Thyroid gland (tissue), 4 donors: ENCODE measurements around the gene FAM47E. TPM values are rescaled to one million over a fixed set of nuclear protein-coding genes. Genes with fewer than 3 reads are reported as not detected.
A peak's percentile ranks its signal among the peaks of the same experiment; 100 is the strongest.

Source experiments
- DNase-seq, 2 donors: peaks; one replicate each; pipeline ENCODE4 v3.0.0-alpha.2; 2019
- H3K27ac ChIP-seq, 3 donors: fragments of 200-600 bp; sonication (generic); 1 replicate in 2 of 3; 2 replicates in 1 of 3; pipeline ENCODE4 v1.5.1; 2016 to 2019; ENCODE audit warnings: mild to moderate bottlenecking in 1 of 3, moderate library complexity in 1 of 3
- H3K27me3 ChIP-seq: fragments of 200-600 bp; sonication (generic); one replicate; pipeline ENCODE4 v1.5.1; 2019
- H3K36me3 ChIP-seq, 2 donors: fragments of 200-600 bp; sonication (generic); one replicate each; pipeline ENCODE4 v1.5.1; 2016 to 2019
- H3K4me1 ChIP-seq, 2 donors: fragments of 200-600 bp; sonication (generic); one replicate each; pipeline ENCODE4 v1.5.1; 2017 to 2019
- H3K4me3 ChIP-seq, 3 donors: fragments of 200-600 bp; sonication (generic); replicated peaks in 1 of 3; 1 replicate in 2 of 3; 2 replicates in 1 of 3; pipeline ENCODE4 v1.5.1; 2016; ENCODE audit warnings: mild to moderate bottlenecking in 1 of 3
- H3K9me3 ChIP-seq: fragments of 200-600 bp; sonication (generic); one replicate; pipeline ENCODE4 v1.5.1; 2017
- CTCF ChIP-seq, 6 experiments: fragments of 200-600 bp in 3 of 6; fragments of 450-650 bp in 3 of 6; sonication (generic) in 3 of 6; IDR thresholded peaks; one replicate each; pipeline ENCODE4 v1.5.1; 2016 to 2019; ENCODE audit warnings: antibody characterized with exemption in 6 of 6, mild to moderate bottlenecking in 2 of 6, inconsistent platforms in 1 of 6, moderate library complexity in 1 of 6
- POLR2A ChIP-seq, 2 donors: fragments of 450-650 bp; IDR thresholded peaks; one replicate each; pipeline ENCODE4 v1.6.1; 2017; ENCODE audit warnings: antibody characterized with exemption in 2 of 2, mild to moderate bottlenecking in 2 of 2, moderate library complexity in 1 of 2
- WGBS, 2 donors: methylation state at CpG; one replicate each; pipeline ENCODE4 v1.1.5; 2017; 5-methylcytosine and 5-hydroxymethylcytosine counted together
- intact Hi-C: fragments of 100-400 bp; cut with DNase I; formaldehyde crosslinking; loops from one replicate; pipeline ENCODE4 v1.15.1; 2023
- total RNA-seq, 4 donors: library from RNA; depleted of rRNA; stranded (reverse); fragments of >200 nt; gene quantifications; one replicate each; pipeline ENCODE4 v1.2.3, GENCODE V29; 2016

FAM47E gene
- total RNA-seq, 4 donors from 2014 or later, result 9.7 to 16.9 (median 13.7) TPM

GRCh38 chr4:76307660-76308014 lies 56.1 kb downstream of the FAM47E start:
- peak; percentile 40 to 45 for DNase-seq
- Histone ChIP-seq H3K4me3 (peak overlapping the region in 1 of 3 donors; percentile 46), H3K27me3 (no peaks in the 10 kb centered on the region), H3K9me3 (no peaks in the 10 kb centered on the region), H3K36me3 (no peaks in the 10 kb centered on the region), H3K4me1 (peaks cover 3 to 6% of the 10 kb centered on the region in 2 donors), H3K27ac (no peak overlapping the region)
- TF ChIP-seq CTCF (IDR thresholded peaks at IDR 0.05) (no peak), POLR2A (IDR thresholded peaks at IDR 0.05) (no peak)
- intact Hi-C loops, result loop anchor here (10.0 kb wide), 1 partner anchor 123 kb away; no protein-coding TSS in a partner anchor
- 34 to 38% methylated on average over 4 of the region's 4 CpGs for WGBS, 2 donors

- no peaks in the 10 kb centered on the region for H3K27me3 ChIP-seq
- 13 to 34% methylated on average over 6 of the region's 6 CpGs for WGBS, 2 donors
- intact Hi-C loops, result loop anchor here (10.0 kb wide), 1 partner anchor 124 kb away; no protein-coding TSS in a partner anchor
- peaks cover 3 to 6% of the 10 kb centered on the region in 2 donors for H3K4me1 ChIP-seq
- no peaks in the 10 kb centered on the region for H3K9me3 ChIP-seq
- DNase-seq, result peak; percentile 64 to 66
- TF ChIP-seq POLR2A (IDR thresholded peaks at IDR 0.05) (no peak), CTCF (IDR thresholded peaks at IDR 0.05) (no peak)
- H3K27ac ChIP-seq, result no peak overlapping the region
- no peaks in the 10 kb centered on the region for H3K36me3 ChIP-seq
- H3K4me3 ChIP-seq, result no peak overlapping the region
These were observed 57.0 kb downstream of the FAM47E start for GRCh38 chr4:76308548-76308947.

GRCh38 chr4:76309939-76310550 lies 58.5 kb downstream of the FAM47E start:
- no peak overlapping the region for H3K27ac ChIP-seq
- H3K36me3 ChIP-seq, result no peaks in the 10 kb centered on the region
- no peak for TF ChIP-seq CTCF (IDR thresholded peaks at IDR 0.05)
- TF ChIP-seq POLR2A (IDR thresholded peaks at IDR 0.05), result no peak
- intact Hi-C loops, result loop anchor here (10.0 kb wide), 1 partner anchor 125 kb away; no protein-coding TSS in a partner anchor
- H3K9me3 ChIP-seq, result no peaks in the 10 kb centered on the region
- WGBS, 2 donors, result 91 to 95% methylated on average over 3 of the region's 3 CpGs
- DNase-seq, result no peak
- H3K4me1 ChIP-seq, result peaks cover 3 to 6% of the 10 kb centered on the region in 2 donors
- H3K27me3 ChIP-seq, result no peaks in the 10 kb centered on the region
- no peak overlapping the region for H3K4me3 ChIP-seq

- TF ChIP-seq CTCF (IDR thresholded peaks at IDR 0.05) (no peak), POLR2A (IDR thresholded peaks at IDR 0.05) (no peak)
- no peaks in the 10 kb centered on the region for H3K9me3 ChIP-seq
These were observed 59.2 kb downstream of the FAM47E start for GRCh38 chr4:76310683-76311082.

GRCh38 chr4:76311896-76312331 lies 60.4 kb downstream of the FAM47E start:
- no peak for DNase-seq
- H3K27ac ChIP-seq, result no peak overlapping the region

More at GRCh38 chr4:76310683-76311082, 59.2 kb downstream of the FAM47E start:
- peaks cover 3 to 6% of the 10 kb centered on the region in 2 donors for H3K4me1 ChIP-seq
- H3K36me3 ChIP-seq, result no peaks in the 10 kb centered on the region
- no peak overlapping the region for H3K27ac ChIP-seq
- H3K4me3 ChIP-seq, result no peak overlapping the region
- no peaks in the 10 kb centered on the region for H3K27me3 ChIP-seq
- intact Hi-C loops, result no loop called here
- 89 to 90% methylated on average over 4 of the region's 4 CpGs for WGBS, 2 donors
- DNase-seq, result no peak

More at GRCh38 chr4:76311896-76312331, 60.4 kb downstream of the FAM47E start:
- no peaks in the 10 kb centered on the region for H3K27me3 ChIP-seq
- H3K9me3 ChIP-seq, result no peaks in the 10 kb centered on the region
- no peak overlapping the region for H3K4me3 ChIP-seq
- intact Hi-C loops, result no loop called here
- 59 to 69% methylated on average over 1 of the region's 1 CpG for WGBS, 2 donors
- peaks cover 3 to 6% of the 10 kb centered on the region in 2 donors for H3K4me1 ChIP-seq
- no peaks in the 10 kb centered on the region for H3K36me3 ChIP-seq
- no peak for TF ChIP-seq CTCF (IDR thresholded peaks at IDR 0.05)
- no peak for TF ChIP-seq POLR2A (IDR thresholded peaks at IDR 0.05)
